ENCODE results near the gene KCTD13. TPM values are rescaled to one million over a fixed set of nuclear protein-coding genes. Genes with fewer than 3 reads are reported as not detected.

The KCTD13 gene
- 11.4 and 14.4 TPM in 2 replicates for total RNA-seq (2012; rRNA removed)

DNA sequence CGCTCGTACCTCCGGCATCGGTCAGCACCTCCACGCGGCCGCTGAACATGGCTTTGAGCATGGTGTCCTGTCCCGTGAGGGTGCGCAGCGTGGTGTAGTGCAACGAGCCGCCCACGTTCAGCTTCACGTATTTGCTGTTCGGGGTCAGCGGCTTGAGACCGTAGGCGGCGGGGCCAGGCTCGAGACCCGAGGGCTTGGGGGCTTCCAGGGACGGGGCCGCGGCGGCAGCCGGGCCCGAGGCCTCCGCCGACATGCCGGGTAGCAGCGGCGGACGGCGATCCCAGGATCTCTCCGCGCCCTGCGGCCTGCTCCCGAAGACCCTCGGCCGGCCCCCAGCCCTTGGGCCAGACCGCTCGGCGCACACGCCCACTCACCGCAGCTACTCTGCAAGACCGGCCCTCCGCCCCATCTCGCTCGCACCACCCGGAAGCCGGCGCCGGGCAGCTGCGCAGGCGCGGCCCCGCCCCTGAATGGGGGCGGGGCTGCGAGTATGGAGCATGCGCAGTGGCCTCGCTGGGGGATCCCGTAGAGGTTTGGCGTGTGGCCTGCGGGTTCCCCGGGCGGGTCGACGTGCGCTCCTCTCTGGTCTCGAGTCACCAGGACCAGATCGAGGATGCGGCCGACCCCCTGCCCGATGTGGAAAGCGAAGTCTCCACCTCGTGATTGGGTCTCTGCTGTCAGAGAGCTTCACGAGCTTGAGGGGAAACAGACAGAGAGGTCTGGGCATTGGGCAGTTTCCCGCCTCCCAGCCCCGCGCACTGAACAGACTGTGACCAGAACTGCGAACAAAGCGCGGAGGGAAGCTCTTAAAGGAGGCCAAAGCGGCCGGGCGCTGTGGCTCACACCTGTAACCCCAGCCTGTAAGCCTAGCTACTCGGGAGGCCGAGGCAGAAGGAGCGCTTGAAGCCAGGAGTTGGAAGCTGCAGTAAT lies at the start of gene KCTD13:
KCTD13 (minus strand) TSS at position 446 of the 930 bp plus-strand sequence; CDS start at position 253, 193 bp downstream.
- Histone ChIP-seq H3K4me2 (ENCODE audit: low read length) (peak within 1 kb of the TSS; percentile 98), H3K4me3 (ENCODE audit: low read length) (peak within 1 kb of the TSS; percentile 93), H3K9ac (ENCODE audit: low read depth, low read length) (peak within 1 kb of the TSS; percentile 90), H3K36me3 (ENCODE audit: insufficient read depth, low read length) (peaks cover 21% of the 10 kb centered on the region), H3K4me1 (ENCODE audit: control insufficient read depth, insufficient read depth, low read length) (peaks cover 22% of the 10 kb centered on the region), H3K27me3 (ENCODE audit: control insufficient read depth, insufficient read depth, low read length) (no peaks in the 10 kb centered on the region), H3K9me3 (replicated peaks; ENCODE audit: low read length) (no peaks in the 10 kb centered on the region)

DNA sequence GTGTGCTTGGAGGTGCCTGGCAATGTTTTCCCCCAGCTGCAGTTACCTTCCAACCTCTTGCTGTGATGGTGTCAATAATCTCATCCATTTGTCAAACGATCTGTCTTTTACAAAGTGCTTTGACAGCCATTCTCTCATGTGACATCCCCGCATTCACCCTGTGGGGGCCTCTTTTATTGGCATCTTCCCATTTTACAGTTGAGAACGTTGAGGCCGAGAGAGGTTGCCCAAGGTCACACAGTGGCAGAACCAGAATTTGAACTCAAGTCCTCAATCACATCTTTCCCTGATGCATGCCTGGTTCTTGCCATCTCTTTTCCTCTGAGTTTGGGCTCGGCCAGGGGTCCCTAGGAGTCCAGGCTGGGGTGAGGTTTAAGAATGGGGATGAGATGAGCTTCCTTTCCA lies 49.1 kb upstream of the KCTD13 start:
- Histone ChIP-seq H3K9me3 (replicated peaks; ENCODE audit: low read length) (no peaks in the 10 kb centered on the region), H3K4me3 (ENCODE audit: low read length) (peak overlapping the region; percentile 89), H3K27me3 (ENCODE audit: control insufficient read depth, insufficient read depth, low read length) (no peaks in the 10 kb centered on the region), H3K9ac (ENCODE audit: low read depth, low read length) (peak overlapping the region; percentile 95), H3K4me1 (ENCODE audit: control insufficient read depth, insufficient read depth, low read length) (peaks cover 31% of the 10 kb centered on the region), H3K36me3 (ENCODE audit: insufficient read depth, low read length) (peaks cover 41% of the 10 kb centered on the region), H3K4me2 (ENCODE audit: low read length) (peak overlapping the region; percentile 88)

DNA sequence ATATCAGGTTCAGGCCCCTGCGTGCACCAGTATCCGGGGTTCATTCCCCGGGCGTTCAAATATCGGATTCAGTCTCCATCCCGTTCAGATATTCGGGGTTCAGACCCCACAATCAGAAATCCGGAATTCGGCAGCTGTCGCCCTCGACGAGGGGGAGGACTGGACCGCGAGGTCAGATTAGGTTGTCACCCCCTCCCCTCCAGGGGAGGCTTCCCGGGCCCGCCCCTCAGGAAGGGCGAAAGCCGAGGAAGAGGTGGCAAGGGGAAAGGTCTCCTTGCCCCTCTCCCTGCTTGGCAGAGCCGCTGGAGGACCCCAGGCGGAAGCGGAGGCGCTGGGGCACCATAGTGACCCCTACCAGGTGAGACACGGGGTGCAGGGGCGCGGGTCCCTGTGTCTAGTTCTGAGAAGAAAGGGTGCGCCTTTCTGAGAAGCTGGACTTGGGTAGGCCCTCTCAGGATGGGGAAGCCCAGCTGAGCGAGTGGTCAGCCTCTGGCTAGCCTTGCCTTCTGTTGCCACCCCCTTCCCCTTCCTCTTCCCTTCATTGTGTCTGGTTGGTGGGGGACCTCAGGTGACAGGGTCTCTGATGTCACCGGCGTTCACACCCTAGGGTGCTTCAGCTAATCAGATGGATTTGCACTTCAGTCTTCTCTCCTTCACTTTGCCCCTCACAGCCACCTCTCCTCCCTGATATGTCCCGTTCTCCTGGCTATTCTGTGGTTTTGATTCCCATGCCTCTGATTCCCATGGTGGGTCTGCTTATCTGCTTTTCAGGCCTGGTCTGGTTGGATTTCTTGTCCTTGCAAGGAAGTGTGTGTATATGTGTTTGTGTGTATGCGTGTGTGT lies 48.5 kb upstream of the KCTD13 start:
- Histone ChIP-seq H3K4me2 (ENCODE audit: low read length) (peak overlapping the region; percentile 88), H3K36me3 (ENCODE audit: insufficient read depth, low read length) (peaks cover 37% of the 10 kb centered on the region), H3K9ac (ENCODE audit: low read depth, low read length) (peak overlapping the region; percentile 95), H3K9me3 (replicated peaks; ENCODE audit: low read length) (no peaks in the 10 kb centered on the region), H3K4me1 (ENCODE audit: control insufficient read depth, insufficient read depth, low read length) (peaks cover 31% of the 10 kb centered on the region), H3K4me3 (ENCODE audit: low read length) (peak overlapping the region; percentile 89), H3K27me3 (ENCODE audit: control insufficient read depth, insufficient read depth, low read length) (no peaks in the 10 kb centered on the region)

GRCh38 chr16:29973384-29974246 lies 47.6 kb upstream of the KCTD13 start, which contains the start of gene TAOK2:
TAOK2 (plus strand) TSS chr16:29973868; CDS start chr16:29977773, 3,905 bp downstream.
- H3K36me3 ChIP-seq (ENCODE audit: insufficient read depth, low read length), result peaks cover 34% of the 10 kb centered on the region
- no peaks in the 10 kb centered on the region for H3K9me3 ChIP-seq (replicated peaks; ENCODE audit: low read length)
- peak within 1 kb of the TSS; percentile 95 for H3K9ac ChIP-seq (ENCODE audit: low read depth, low read length)
- H3K4me1 ChIP-seq (ENCODE audit: control insufficient read depth, insufficient read depth, low read length), result peaks cover 31% of the 10 kb centered on the region
- peak within 1 kb of the TSS; percentile 88 for H3K4me2 ChIP-seq (ENCODE audit: low read length)
- no peaks in the 10 kb centered on the region for H3K27me3 ChIP-seq (ENCODE audit: control insufficient read depth, insufficient read depth, low read length)
- H3K4me3 ChIP-seq (ENCODE audit: low read length), result peak within 1 kb of the TSS; percentile 89

GRCh38 chr16:29972992-29973383 lies 47.0 kb upstream of the KCTD13 start:
- Histone ChIP-seq H3K9ac (ENCODE audit: low read depth, low read length) (no peak overlapping the region), H3K9me3 (replicated peaks; ENCODE audit: low read length) (no peaks in the 10 kb centered on the region), H3K4me3 (ENCODE audit: low read length) (no peak overlapping the region), H3K4me1 (ENCODE audit: control insufficient read depth, insufficient read depth, low read length) (peaks cover 31% of the 10 kb centered on the region), H3K27me3 (ENCODE audit: control insufficient read depth, insufficient read depth, low read length) (no peaks in the 10 kb centered on the region), H3K36me3 (ENCODE audit: insufficient read depth, low read length) (peaks cover 34% of the 10 kb centered on the region), H3K4me2 (ENCODE audit: low read length) (peak overlapping the region; percentile 30)

DNA sequence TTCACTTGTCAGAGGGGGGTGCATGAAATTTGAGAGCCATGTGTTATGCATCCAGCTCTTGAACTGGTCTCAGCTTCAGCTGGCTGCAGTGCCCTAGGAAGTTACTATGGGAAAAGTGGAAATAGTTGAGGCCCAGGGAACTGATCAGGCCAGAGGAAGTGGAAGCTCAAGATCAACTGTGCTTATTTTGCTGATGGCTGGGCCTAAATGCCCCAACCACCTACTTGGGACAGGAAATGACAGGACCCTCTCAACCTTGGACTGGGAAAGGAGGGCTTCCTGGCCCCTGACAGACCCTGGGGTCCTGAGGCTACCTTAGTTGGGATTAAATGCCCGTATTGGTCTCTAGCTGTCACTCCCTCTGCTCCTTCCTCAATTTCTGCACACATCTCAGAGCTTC lies 46.5 kb upstream of the KCTD13 start:
- H3K4me1 ChIP-seq (ENCODE audit: control insufficient read depth, insufficient read depth, low read length), result peaks cover 31% of the 10 kb centered on the region
- H3K9me3 ChIP-seq (replicated peaks; ENCODE audit: low read length), result no peaks in the 10 kb centered on the region
- no peak overlapping the region for H3K4me3 ChIP-seq (ENCODE audit: low read length)
- peaks cover 31% of the 10 kb centered on the region for H3K36me3 ChIP-seq (ENCODE audit: insufficient read depth, low read length)
- H3K4me2 ChIP-seq (ENCODE audit: low read length), result no peak overlapping the region
- no peaks in the 10 kb centered on the region for H3K27me3 ChIP-seq (ENCODE audit: control insufficient read depth, insufficient read depth, low read length)
- H3K9ac ChIP-seq (ENCODE audit: low read depth, low read length), result no peak overlapping the region

- no peak overlapping the region for H3K4me3 ChIP-seq (ENCODE audit: low read length)
- H3K4me1 ChIP-seq (ENCODE audit: control insufficient read depth, insufficient read depth, low read length), result peaks cover 20% of the 10 kb centered on the region
- H3K9ac ChIP-seq (ENCODE audit: low read depth, low read length), result no peak overlapping the region
- peaks cover 30% of the 10 kb centered on the region for H3K36me3 ChIP-seq (ENCODE audit: insufficient read depth, low read length)
- no peaks in the 10 kb centered on the region for H3K27me3 ChIP-seq (ENCODE audit: control insufficient read depth, insufficient read depth, low read length)
- H3K9me3 ChIP-seq (replicated peaks; ENCODE audit: low read length), result no peaks in the 10 kb centered on the region
- H3K4me2 ChIP-seq (ENCODE audit: low read length), result no peak overlapping the region
Measured at GRCh38 chr16:29971304-29971703, 45.3 kb upstream of the KCTD13 start.

GRCh38 chr16:29968205-29968604 lies 42.2 kb upstream of the KCTD13 start:
- H3K36me3 ChIP-seq (ENCODE audit: insufficient read depth, low read length), result peaks cover 35% of the 10 kb centered on the region
- H3K9ac ChIP-seq (ENCODE audit: low read depth, low read length), result no peak overlapping the region

DNA sequence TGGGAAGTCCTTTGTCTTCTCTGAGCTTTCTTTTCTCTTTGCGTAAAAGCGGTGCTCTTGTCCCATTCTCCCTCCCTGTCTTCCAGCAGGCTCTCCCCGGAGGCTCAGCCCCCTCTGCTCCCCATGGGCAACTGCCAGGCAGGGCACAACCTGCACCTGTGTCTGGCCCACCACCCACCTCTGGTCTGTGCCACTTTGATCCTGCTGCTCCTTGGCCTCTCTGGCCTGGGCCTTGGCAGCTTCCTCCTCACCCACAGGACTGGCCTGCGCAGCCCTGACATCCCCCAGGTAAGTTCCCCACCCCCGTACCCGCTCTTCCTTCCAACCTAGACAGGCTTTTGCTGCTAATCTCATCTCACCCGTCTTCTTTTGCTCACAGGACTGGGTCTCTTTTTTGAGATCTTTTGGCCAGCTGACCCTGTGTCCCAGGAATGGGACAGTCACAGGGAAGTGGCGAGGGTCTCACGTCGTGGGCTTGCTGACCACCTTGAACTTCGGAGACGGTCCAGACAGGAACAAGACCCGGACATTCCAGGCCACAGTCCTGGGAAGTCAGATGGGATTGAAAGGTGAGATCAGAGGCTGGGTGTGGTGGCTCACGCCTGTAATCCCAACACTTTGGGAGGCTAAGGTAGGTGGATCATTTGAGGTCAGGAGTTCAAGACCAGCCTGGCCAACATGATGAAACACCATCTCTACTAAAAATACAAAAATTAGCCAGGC lies 37.2 kb upstream of the KCTD13 start:
- H3K4me1 ChIP-seq (ENCODE audit: control insufficient read depth, insufficient read depth, low read length), result peaks cover 14% of the 10 kb centered on the region
- H3K4me2 ChIP-seq (ENCODE audit: low read length), result peak overlapping the region; percentile 96
- peak overlapping the region; percentile 73 for H3K4me3 ChIP-seq (ENCODE audit: low read length)
- H3K36me3 ChIP-seq (ENCODE audit: insufficient read depth, low read length), result peaks cover 10% of the 10 kb centered on the region
- no peaks in the 10 kb centered on the region for H3K9me3 ChIP-seq (replicated peaks; ENCODE audit: low read length)
- no peaks in the 10 kb centered on the region for H3K27me3 ChIP-seq (ENCODE audit: control insufficient read depth, insufficient read depth, low read length)
- peak overlapping the region; percentile 84 for H3K9ac ChIP-seq (ENCODE audit: low read depth, low read length)

More at GRCh38 chr16:29968205-29968604, 42.2 kb upstream of the KCTD13 start:
- H3K9me3 ChIP-seq (replicated peaks; ENCODE audit: low read length), result no peaks in the 10 kb centered on the region
- no peaks in the 10 kb centered on the region for H3K27me3 ChIP-seq (ENCODE audit: control insufficient read depth, insufficient read depth, low read length)
- H3K4me1 ChIP-seq (ENCODE audit: control insufficient read depth, insufficient read depth, low read length), result peaks cover 2% of the 10 kb centered on the region
- no peak overlapping the region for H3K4me2 ChIP-seq (ENCODE audit: low read length)
- H3K4me3 ChIP-seq (ENCODE audit: low read length), result no peak overlapping the region

GRCh38 chr16:29962344-29962994 lies 36.4 kb upstream of the KCTD13 start:
- Histone ChIP-seq H3K27me3 (ENCODE audit: control insufficient read depth, insufficient read depth, low read length) (no peaks in the 10 kb centered on the region), H3K9ac (ENCODE audit: low read depth, low read length) (peak overlapping the region; percentile 84), H3K4me2 (ENCODE audit: low read length) (peak overlapping the region; percentile 96), H3K36me3 (ENCODE audit: insufficient read depth, low read length) (peaks cover 5% of the 10 kb centered on the region), H3K9me3 (replicated peaks; ENCODE audit: low read length) (no peaks in the 10 kb centered on the region), H3K4me3 (ENCODE audit: low read length) (peak overlapping the region; percentile 73), H3K4me1 (ENCODE audit: control insufficient read depth, insufficient read depth, low read length) (peaks cover 14% of the 10 kb centered on the region)

Data from skeletal muscle satellite cell (primary cell).